Measurements from ENCODE around the gene SINHCAF. TPM values are rescaled to one million over a fixed set of nuclear protein-coding genes. Genes with fewer than 3 reads are reported as not detected.

Gene SINHCAF
- total RNA-seq, 1 experiment from 2014 or later: 497 TPM

DNA sequence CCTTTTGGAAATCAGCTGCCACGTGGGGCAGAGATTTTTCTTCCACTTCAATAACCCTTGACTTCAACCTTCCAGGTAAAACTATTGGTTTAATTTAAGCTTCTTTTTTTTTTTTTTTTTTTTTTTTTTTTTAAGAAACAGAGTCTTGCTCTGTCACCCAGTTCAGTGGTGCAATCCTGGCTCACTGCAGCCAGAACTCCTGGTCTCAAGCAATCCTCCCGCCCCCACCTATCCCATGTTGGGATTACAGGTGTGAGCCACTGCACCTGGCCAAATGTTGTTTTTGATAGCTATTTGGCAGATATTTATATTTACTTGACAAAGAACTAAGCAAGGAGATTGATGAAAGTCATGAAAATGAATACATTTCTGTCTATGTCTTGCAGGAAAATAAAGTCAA, 65.1 kb downstream of the SINHCAF start:
- Histone ChIP-seq H3K9ac (ENCODE audit: extremely low read depth, insufficient read length, low read length) (no peak overlapping the region), H2AFZ (ENCODE audit: low read length) (no peak overlapping the region), H3K14ac (ENCODE audit: insufficient read depth, low read length) (no peak overlapping the region), H3K18ac (ENCODE audit: insufficient read length, low read depth, low read length) (no peak overlapping the region), H4K5ac (ENCODE audit: insufficient read length, low read depth, low read length) (no peak overlapping the region), H3K56ac (ENCODE audit: insufficient read length, low read depth, low read length) (no peak overlapping the region), H3K79me2 (ENCODE audit: insufficient read depth, low read length) (no peaks in the 10 kb centered on the region), H3K4ac (ENCODE audit: low read depth, low read length) (no peak overlapping the region), H3T11ph (ENCODE audit: low read length) (no peak overlapping the region), H2BK20ac (ENCODE audit: low read depth, low read length, poor library complexity, severe bottlenecking) (no peak overlapping the region), H4K20me1 (ENCODE audit: control insufficient read depth, insufficient read depth, insufficient read length) (no peaks in the 10 kb centered on the region), H4K91ac (ENCODE audit: insufficient read length, low read depth, low read length) (no peak overlapping the region), H3K27ac (ENCODE audit: insufficient read length, low read depth, low read length) (no peak overlapping the region), H3K79me1 (ENCODE audit: insufficient read depth, low read depth, low read length, poor library complexity, severe bottlenecking) (no peaks in the 10 kb centered on the region), H2BK15ac (ENCODE audit: low read depth, low read length) (no peak overlapping the region), H2BK120ac (ENCODE audit: low read depth, low read length, poor library complexity, severe bottlenecking) (no peak overlapping the region), H2BK5ac (ENCODE audit: insufficient read length, low read length) (no peak overlapping the region), H3K4me1 (ENCODE audit: insufficient read depth, low read length) (peaks cover 2% of the 10 kb centered on the region), H3K4me2 (ENCODE audit: insufficient read depth, insufficient read length, low read length) (no peak overlapping the region), H4K8ac (replicated peaks; ENCODE audit: insufficient read length, low read depth, low read length) (no peak overlapping the region), H3K23ac (ENCODE audit: insufficient read length, low read depth, low read length) (no peak overlapping the region), H3K23me2 (ENCODE audit: insufficient read length, low read depth, low read length, poor library complexity, severe bottlenecking) (no peaks in the 10 kb centered on the region), H3K27me3 (ENCODE audit: insufficient read depth, low read length) (no peaks in the 10 kb centered on the region), H2AK5ac (ENCODE audit: insufficient read length, low read length) (no peak overlapping the region), H2BK12ac (ENCODE audit: insufficient read length, low read depth, low read length) (no peak overlapping the region), H3K9me3 (ENCODE audit: control insufficient read depth, low read depth, low read length) (no peaks in the 10 kb centered on the region)
- Mint-ChIP-seq H3K27me3 (ENCODE audit: low read depth) (no peaks in the 10 kb centered on the region; the same call in 1 of the 2 replicates), H3K4me3 (no peak overlapping the region), H3K4me1 (peaks cover 14 to 19% of the 10 kb centered on the region in 2 experiments), H3K9me3 (no peaks in the 10 kb centered on the region), H3K36me3 (ENCODE audit: insufficient read depth in 1 of 3, low read depth in 3 of 3) (no peaks in the 10 kb centered on the region), H3K27ac (peak overlapping the region in 1 of 3 experiments; percentile 58; a peak in 1 of 7 replicates)
- TF ChIP-seq CTCF (conservative IDR thresholded peaks at IDR 0.05): no peak
- no CpG with 5 or more reads among the region's 2 CpGs for WGBS (ENCODE audit: extremely low coverage, insufficient read length, low lambda C conversion rate)
- no peak for DNase-seq

All from H9 (cell line).